Heart right ventricle (tissue), 16 donors: ENCODE measurements around the gene RABAC1. TPM values are rescaled to one million over a fixed set of nuclear protein-coding genes. Genes with fewer than 3 reads are reported as not detected.

Experiments
- ATAC-seq, 8 donors: fragments of 200-7000 bp; cut with Tn5 transposase; one replicate each; pipeline ENCODE4 v1.9.1; 2020; ENCODE audit warnings: mild to moderate bottlenecking in 8 of 8, moderate library complexity in 8 of 8, moderate number of reproducible peaks in 1 of 8
- DNase-seq, 2 donors: peaks; one replicate each; pipeline ENCODE4 v3.0.0-alpha.2; 2020
- H3K27ac ChIP-seq, 10 donors: fragments of 200-600 bp; sonication (generic) in 2 of 10; one replicate each; pipeline versions ENCODE4 v1.5.0 to v1.8.0; 2020 to 2022; ENCODE audit warnings: mild to moderate bottlenecking in 3 of 10
- H3K27me3 ChIP-seq, 7 donors: fragments of 200-600 bp; one replicate each; pipeline ENCODE4 v1.8.0; 2021 to 2022; ENCODE audit warnings: mild to moderate bottlenecking in 2 of 7
- H3K36me3 ChIP-seq, 9 donors: fragments of 200-600 bp; sonication (generic) in 1 of 9; one replicate each; pipeline versions ENCODE4 v1.5.0 to v1.8.0; 2020 to 2022; ENCODE audit warnings: mild to moderate bottlenecking in 2 of 9
- H3K4me1 ChIP-seq, 9 donors: fragments of 200-600 bp; sonication (generic) in 1 of 9; one replicate each; pipeline versions ENCODE4 v1.5.0 to v1.8.0; 2020 to 2022; ENCODE audit warnings: mild to moderate bottlenecking in 4 of 9
- H3K4me3 ChIP-seq, 10 donors: fragments of 200-600 bp; sonication (generic) in 2 of 10; one replicate each; pipeline versions ENCODE4 v1.5.0 to v1.8.0; 2020 to 2022; ENCODE audit warnings: mild to moderate bottlenecking in 7 of 10, moderate library complexity in 2 of 10
- H3K9me3 ChIP-seq, 11 donors: fragments of 200-600 bp in 10 of 11; sonication (generic) in 2 of 11; one replicate each; pipeline versions ENCODE4 v1.5.0 to v1.8.0; 2013 to 2022; ENCODE audit warnings: mild to moderate bottlenecking in 2 of 11, control low read depth in 1 of 11, moderate library complexity in 1 of 11
- WGBS, 2 donors: extraction: QIAGEN DNeasy Blood & Tissue Kit; methylation state at CpG; one replicate each; pipeline ENCODE4 v1.1.7; 2013; ENCODE audit warnings: inconsistent platforms in 1 of 2; 5-methylcytosine and 5-hydroxymethylcytosine counted together
- intact Hi-C, 10 donors: fragments of 100-400 bp; cut with DNase I; formaldehyde crosslinking; loops; one replicate each; pipeline versions ENCODE4 v1.11.1 to v1.14.2; 2022
- polyA plus RNA-seq, 2 donors: library from polyadenylated mRNA; stranded (reverse); fragments of 200-250 nt; gene quantifications; one replicate each; pipeline ENCODE4 v1.2.3, GENCODE V29; 2013
- total RNA-seq, 10 donors: library from RNA; stranded (reverse); fragmentation: NEBNext Ultra II Directional in 3 of 10; extraction: Animal tissue kit (Norgen Biotek cat#: 25700) in 3 of 10; gene quantifications; one replicate each; pipeline versions ENCODE4 v1.2.1 to v1.2.4, GENCODE V29; 2021 to 2023
- TF ChIP-seq, protein P1 (sequence below), 9 donors: fragments of 200-600 bp; sonication (generic) in 2 of 9; IDR thresholded peaks; one replicate each; pipeline versions ENCODE4 v1.5.0 to v1.8.0; 2021 to 2022; ENCODE audit warnings: antibody characterized with exemption in 9 of 9, mild to moderate bottlenecking in 5 of 9, moderate library complexity in 1 of 9
- donor health status: Arrhythmogenic right ventricular cardiomyopathy.
- donor health status: ischemic (EF 13 %, LVEDD 7.1; RV severe dilation, severe dysfunction).
- donor health status: healthy with polysubstance abuse.
- donor health status: DM: no; HTN: yes; CAD: no.
- donor health status: DM: no; HTN: no; CAD: no.
- donor health status: ischemic (EF 25% LVEDD 6.9; RV normal size, moderate dysfunction).
- donor health status: ischemic (EF 25% LVEDD 5.7; RV mildly dilated, moderate dysfunction).
- donor health status: healthy.
- donor health status: DM: yes; HTN: yes; CAD: no.
- donor health status: Ischemic cardiomyopathy.
- donor health status: ischemic (EF 35%, LVEDD 5.7; RV mildly dilated, moderate dysfunction).
- donor health status: nonischemic (EF 11% LVEDD 7.7; RV severe dilation, severe dysfunction).
- donor health status: DM: yes; HTN: yes; CAD: no.
- donor health status: PGD.
- donor health status: ischemic (EF 29% LVEDD 5.4; RV normal size, mild dysfunction).
- donor health status: nonischemic (EF 23%, LVEDD 6.1; RV moderate dilation, normal function).

Gene RABAC1
- total and polyA plus RNA-seq, 12 donors: 34.5 to 270 (median 54.8) TPM

DNA sequence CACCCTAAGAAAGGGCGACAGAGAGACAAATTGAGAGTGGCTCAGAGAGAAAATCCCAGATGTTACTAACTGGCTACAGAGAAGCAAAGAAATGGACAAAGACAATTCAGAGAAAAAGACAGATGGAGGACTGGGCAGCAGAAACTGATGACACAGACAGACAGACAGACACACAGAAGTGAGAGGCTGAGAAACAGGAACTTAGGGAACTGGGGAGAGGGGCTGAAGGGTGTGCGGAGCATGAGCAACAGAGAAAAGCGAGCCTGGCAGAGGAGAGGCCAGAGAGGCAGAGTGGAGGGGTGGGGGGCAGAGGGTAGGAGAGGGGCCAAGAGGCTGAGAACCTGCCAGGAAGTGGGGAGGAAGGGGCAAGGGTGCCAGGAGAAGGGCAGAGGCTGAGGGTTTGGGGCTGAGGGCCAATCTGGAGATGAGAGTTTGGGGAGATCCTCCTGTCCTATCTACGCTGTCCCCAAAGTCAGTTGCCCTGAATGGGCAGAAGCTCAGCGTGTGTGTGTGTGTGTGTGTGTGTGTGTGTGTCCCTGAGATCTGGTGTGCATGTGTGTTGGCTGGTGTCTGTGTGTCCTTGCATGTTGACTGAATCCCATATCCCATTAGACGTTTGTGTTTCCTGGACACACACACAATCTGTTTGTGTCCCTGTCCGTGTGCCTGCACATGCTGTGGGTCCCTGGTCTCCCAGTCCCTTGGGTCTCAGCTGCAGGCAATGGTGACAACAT, 25.3 kb downstream of the RABAC1 start:
- Histone ChIP-seq H3K9me3 (no peaks in the 10 kb centered on the region), H3K4me3 (no peak overlapping the region), H3K4me1 (peaks cover 0 to 10% (median 4%) of the 10 kb centered on the region in 9 donors), H3K27me3 (peaks cover 10 to 91% (median 81%) of the 10 kb centered on the region in 7 donors), H3K27ac (no peak overlapping the region), H3K36me3 (no peaks in the 10 kb centered on the region)
- WGBS, 2 donors: 59 to 60% methylated on average over 7 of the region's 7 CpGs
- TF ChIP-seq, protein P1, sequence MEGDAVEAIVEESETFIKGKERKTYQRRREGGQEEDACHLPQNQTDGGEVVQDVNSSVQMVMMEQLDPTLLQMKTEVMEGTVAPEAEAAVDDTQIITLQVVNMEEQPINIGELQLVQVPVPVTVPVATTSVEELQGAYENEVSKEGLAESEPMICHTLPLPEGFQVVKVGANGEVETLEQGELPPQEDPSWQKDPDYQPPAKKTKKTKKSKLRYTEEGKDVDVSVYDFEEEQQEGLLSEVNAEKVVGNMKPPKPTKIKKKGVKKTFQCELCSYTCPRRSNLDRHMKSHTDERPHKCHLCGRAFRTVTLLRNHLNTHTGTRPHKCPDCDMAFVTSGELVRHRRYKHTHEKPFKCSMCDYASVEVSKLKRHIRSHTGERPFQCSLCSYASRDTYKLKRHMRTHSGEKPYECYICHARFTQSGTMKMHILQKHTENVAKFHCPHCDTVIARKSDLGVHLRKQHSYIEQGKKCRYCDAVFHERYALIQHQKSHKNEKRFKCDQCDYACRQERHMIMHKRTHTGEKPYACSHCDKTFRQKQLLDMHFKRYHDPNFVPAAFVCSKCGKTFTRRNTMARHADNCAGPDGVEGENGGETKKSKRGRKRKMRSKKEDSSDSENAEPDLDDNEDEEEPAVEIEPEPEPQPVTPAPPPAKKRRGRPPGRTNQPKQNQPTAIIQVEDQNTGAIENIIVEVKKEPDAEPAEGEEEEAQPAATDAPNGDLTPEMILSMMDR (IDR thresholded peaks at IDR 0.05): no peak
- DNase-seq (no peak), ATAC-seq (no peak)
- intact Hi-C loops: loop anchor here in 6 of 10 donors (2.0 to 10.0 kb wide), 5 partner anchors 49 to 919 kb away; partner anchors contain the start of genes CD79A (in 2 of the 6) and ARHGEF1 (in 1 of the 6)

DNA sequence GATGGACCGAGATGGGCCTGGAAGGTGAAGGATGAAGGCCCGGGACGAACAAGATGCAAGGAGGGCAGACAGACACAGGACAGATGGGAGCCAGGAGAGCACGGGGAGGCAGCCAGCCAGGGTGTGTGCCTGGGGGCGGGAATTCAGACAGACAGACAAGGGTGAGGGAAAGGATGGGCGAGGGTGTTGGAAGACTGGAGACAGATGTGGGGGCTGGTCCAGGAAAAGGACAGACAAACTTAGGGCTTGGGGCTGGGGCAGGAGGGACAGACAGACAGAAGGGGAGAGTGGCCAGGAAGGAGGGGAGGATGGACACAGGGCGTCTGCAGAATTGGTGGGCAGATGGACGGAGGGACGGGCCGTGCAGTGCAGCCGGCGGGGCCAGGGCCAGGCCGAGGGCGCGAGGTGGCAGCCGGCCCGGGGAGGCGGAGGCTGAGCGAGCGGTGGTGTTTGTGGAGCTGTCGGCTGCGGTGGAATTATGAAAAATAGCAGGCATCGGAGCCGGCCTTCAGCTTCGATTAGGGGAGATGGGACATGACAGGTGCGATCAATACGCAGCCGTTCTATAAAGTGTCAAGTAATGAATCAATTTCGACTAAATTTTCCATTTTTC, 26.3 kb downstream of the RABAC1 start:
- Histone ChIP-seq H3K27me3 (peaks cover 14 to 97% (median 91%) of the 10 kb centered on the region in 7 donors), H3K4me3 (no peak overlapping the region), H3K36me3 (no peaks in the 10 kb centered on the region), H3K4me1 (peaks cover 2 to 21% (median 14%) of the 10 kb centered on the region in 9 donors), H3K27ac (no peak overlapping the region), H3K9me3 (no peaks in the 10 kb centered on the region)
- intact Hi-C loops: loop anchor here in 5 of 10 donors (5.0 to 10.0 kb wide), 4 partner anchors 48 to 918 kb away; partner anchors contain the start of genes CD79A (in 2 of the 5) and ARHGEF1 (in 1 of the 5)
- TF ChIP-seq, protein P1 (IDR thresholded peaks at IDR 0.05): no peak
- no peak for DNase-seq
- no peak for ATAC-seq
- WGBS, 2 donors: 19 to 23% methylated on average over 29 of the region's 29 CpGs

DNA sequence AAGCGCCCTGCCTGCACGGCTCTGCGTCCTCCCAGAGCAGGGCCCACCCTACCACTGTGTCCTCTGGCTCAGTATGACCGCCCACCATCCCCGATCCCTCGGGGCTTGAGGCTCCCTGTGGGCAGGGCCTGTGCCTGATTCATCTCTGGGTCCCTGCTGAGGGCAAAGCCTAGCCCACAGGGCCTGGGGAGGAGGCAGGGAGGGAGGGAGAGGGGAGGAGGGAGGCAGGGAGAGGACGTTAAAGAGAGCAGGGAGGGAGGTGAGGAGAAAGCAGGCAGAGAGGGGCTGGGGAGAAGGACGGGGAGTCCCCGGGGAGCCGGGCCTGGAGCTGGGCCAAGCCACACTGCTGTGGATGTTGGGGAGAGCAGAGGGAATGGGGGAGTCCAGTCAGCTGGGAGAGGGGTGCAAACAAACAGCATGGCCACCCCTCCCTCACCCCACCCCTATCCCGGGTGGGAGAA, 26.8 kb downstream of the RABAC1 start:
- Histone ChIP-seq H3K9me3 (no peaks in the 10 kb centered on the region), H3K27ac (no peak overlapping the region), H3K27me3 (peaks cover 18 to 97% (median 92%) of the 10 kb centered on the region in 7 donors), H3K4me3 (no peak overlapping the region), H3K4me1 (peaks cover 2 to 24% (median 16%) of the 10 kb centered on the region in 9 donors), H3K36me3 (no peaks in the 10 kb centered on the region)
- ATAC-seq (no peak), DNase-seq (no peak)
- intact Hi-C loops: loop anchor here in 5 of 10 donors (5.0 to 10.0 kb wide), 4 partner anchors 47 to 917 kb away; partner anchors contain the start of genes CD79A (in 2 of the 5) and ARHGEF1 (in 1 of the 5)
- TF ChIP-seq, protein P1 (IDR thresholded peaks at IDR 0.05): no peak
- WGBS, 2 donors: 16% methylated on average over 11 of the region's 11 CpGs

DNA sequence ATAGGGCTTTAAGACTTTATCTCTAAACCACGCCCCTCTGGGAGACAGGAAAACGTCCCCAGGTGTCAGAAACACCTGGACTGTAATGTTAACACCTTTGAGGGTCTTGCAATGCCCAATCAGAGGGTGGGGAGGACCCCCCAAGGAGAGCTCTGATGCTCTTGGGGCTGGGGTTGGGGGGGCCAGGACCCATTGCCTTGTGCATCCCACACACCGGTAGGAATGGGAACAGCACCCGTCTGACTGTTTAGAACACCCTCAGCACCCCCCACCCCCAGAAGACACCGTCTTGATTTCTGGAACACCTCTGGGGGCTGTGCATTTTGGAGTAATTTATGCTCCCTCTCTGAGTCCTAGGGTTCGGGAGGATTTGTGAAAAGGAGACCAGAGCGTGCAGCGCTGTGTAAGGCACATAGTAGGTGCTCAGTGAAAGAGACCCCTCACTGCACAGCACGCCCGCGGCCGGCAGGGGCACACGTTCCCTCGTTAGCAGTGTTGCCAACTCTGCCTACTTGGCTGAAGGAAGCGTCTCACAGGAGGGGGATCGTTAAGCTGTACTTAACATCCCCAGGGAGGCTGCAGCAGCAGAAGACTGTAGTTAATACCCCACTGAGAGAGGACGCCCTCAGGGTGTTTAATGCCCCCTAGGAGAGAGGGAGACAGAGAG, 28.1 kb downstream of the RABAC1 start:
- TF ChIP-seq, protein P1 (IDR thresholded peaks at IDR 0.05): peak in 2 of 9 donors; percentile 12 to 15
- DNase-seq (no peak), ATAC-seq (no peak)
- Histone ChIP-seq H3K36me3 (no peaks in the 10 kb centered on the region), H3K4me3 (no peak overlapping the region), H3K27me3 (peaks cover 30 to 100% (median 96%) of the 10 kb centered on the region in 7 donors), H3K27ac (no peak overlapping the region), H3K9me3 (no peaks in the 10 kb centered on the region), H3K4me1 (peaks cover 2 to 24% (median 16%) of the 10 kb centered on the region in 9 donors)
- intact Hi-C loops: loop anchor here in 5 of 10 donors (5.0 to 10.0 kb wide), 4 partner anchors 46 to 916 kb away; partner anchors contain the start of genes CD79A (in 2 of the 5) and ARHGEF1 (in 1 of the 5)
- 4 to 7% methylated on average over 17 of the region's 17 CpGs for WGBS, 2 donors
